GM10266 (cell line): Measurements from ENCODE around the gene CAMK2N2.

ENCODE experiments used
- DNase-seq: peaks from one replicate; pipeline ENCODE4 v3.0.0; 2012; ENCODE audit errors: extremely low spot score
- CTCF ChIP-seq: IDR thresholded peaks from 2 replicates; pipeline ENCODE4 v1.5.1; 2012; ENCODE audit warnings: mild to moderate bottlenecking, low read depth; ENCODE audit not compliant: control insufficient read depth, insufficient read depth; ENCODE audit errors: missing control alignments

Gene CAMK2N2

GRCh38 chr3:184299488-184300377 is 38.4 kb upstream of the CAMK2N2 start:
- no peak for DNase-seq
- no peak for TF ChIP-seq CTCF

GRCh38 chr3:184298759-184299487 is 37.6 kb upstream of the CAMK2N2 start, which contains the start of gene PSMD2:
Gene PSMD2 (plus strand): TSS chr3:184299241. CDS start chr3:184299267, 26 bp downstream.
- no peak for TF ChIP-seq CTCF
- DNase-seq = peak; percentile 100

GRCh38 chr3:184296616-184297015 is 35.3 kb upstream of the CAMK2N2 start:
- no peak for DNase-seq
- no peak for TF ChIP-seq CTCF

GRCh38 chr3:184295771-184296170 is 34.4 kb upstream of the CAMK2N2 start:
- no peak for TF ChIP-seq CTCF
- DNase-seq = no peak

- no peak for DNase-seq
- no peak for TF ChIP-seq CTCF
Observed at GRCh38 chr3:184291738-184292445, 30.5 kb upstream of the CAMK2N2 start.

- no peak for TF ChIP-seq CTCF
- DNase-seq = no peak
Observed at GRCh38 chr3:184291044-184291737, 29.8 kb upstream of the CAMK2N2 start.
